ENCODE measurements around the gene BDH2.

DNA sequence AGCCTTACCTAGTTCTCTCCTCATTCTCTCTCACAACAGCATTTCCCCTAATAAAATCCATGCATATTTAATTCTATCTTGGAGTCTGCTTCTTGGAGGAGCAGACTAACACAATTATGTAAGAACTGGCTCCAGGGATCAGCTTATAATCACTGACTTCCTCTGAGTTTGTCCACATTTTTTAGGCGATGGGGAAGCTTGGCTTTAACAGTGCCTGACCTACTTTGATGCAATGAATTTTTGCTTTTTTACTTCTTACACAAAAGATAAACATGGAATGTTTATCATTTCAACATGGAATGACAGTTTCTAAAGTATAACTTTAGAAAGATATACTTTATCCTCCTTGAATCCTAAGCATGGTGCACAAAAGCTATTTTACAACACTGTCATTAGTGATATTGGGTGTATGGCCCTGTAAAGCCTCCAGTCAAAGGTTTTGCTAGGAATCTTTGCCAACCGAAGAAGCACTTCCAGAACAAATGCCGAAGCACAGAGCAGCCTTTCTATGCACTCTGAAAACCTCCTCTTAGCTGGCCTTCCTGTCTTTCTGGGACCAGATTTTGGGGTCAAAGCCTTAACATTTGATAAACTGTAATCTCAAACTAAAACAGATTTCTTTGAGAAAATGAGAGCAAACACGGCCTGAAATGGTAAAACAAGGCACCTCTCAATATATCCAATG is 736 bp downstream of the BDH2 start:
- TF ChIP-seq, protein P1, sequence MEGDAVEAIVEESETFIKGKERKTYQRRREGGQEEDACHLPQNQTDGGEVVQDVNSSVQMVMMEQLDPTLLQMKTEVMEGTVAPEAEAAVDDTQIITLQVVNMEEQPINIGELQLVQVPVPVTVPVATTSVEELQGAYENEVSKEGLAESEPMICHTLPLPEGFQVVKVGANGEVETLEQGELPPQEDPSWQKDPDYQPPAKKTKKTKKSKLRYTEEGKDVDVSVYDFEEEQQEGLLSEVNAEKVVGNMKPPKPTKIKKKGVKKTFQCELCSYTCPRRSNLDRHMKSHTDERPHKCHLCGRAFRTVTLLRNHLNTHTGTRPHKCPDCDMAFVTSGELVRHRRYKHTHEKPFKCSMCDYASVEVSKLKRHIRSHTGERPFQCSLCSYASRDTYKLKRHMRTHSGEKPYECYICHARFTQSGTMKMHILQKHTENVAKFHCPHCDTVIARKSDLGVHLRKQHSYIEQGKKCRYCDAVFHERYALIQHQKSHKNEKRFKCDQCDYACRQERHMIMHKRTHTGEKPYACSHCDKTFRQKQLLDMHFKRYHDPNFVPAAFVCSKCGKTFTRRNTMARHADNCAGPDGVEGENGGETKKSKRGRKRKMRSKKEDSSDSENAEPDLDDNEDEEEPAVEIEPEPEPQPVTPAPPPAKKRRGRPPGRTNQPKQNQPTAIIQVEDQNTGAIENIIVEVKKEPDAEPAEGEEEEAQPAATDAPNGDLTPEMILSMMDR (tag by site-specific recombination; IDR thresholded peaks at IDR 0.05), result no peak
- TF ChIP-seq, protein P2, sequence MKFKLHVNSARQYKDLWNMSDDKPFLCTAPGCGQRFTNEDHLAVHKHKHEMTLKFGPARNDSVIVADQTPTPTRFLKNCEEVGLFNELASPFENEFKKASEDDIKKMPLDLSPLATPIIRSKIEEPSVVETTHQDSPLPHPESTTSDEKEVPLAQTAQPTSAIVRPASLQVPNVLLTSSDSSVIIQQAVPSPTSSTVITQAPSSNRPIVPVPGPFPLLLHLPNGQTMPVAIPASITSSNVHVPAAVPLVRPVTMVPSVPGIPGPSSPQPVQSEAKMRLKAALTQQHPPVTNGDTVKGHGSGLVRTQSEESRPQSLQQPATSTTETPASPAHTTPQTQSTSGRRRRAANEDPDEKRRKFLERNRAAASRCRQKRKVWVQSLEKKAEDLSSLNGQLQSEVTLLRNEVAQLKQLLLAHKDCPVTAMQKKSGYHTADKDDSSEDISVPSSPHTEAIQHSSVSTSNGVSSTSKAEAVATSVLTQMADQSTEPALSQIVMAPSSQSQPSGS (tag by site-specific recombination; IDR thresholded peaks at IDR 0.05; ENCODE audit: low read depth), result no peak
- TF ChIP-seq ZNF394 (tag by site-specific recombination; IDR thresholded peaks at IDR 0.05; ENCODE audit: borderline replicate concordance) (no peak), ZNF549 (tag by site-specific recombination; IDR thresholded peaks at IDR 0.05) (no peak), FEZF1 (tag by site-specific recombination; IDR thresholded peaks at IDR 0.05) (no peak), ZNF433 (tag by site-specific recombination; IDR thresholded peaks at IDR 0.05; ENCODE audit: low read depth) (no peak), ZNF791 (tag by site-specific recombination; IDR thresholded peaks at IDR 0.05) (no peak), ZBTB21 (tag by site-specific recombination; IDR thresholded peaks at IDR 0.05) (no peak), ZNF266 (tag by site-specific recombination; IDR thresholded peaks at IDR 0.05; ENCODE audit: low read depth) (no peak), ZNF2 (tag by site-specific recombination; IDR thresholded peaks at IDR 0.05) (no peak)
